ENCODE measurements around the gene ATP8A1. TPM values are rescaled to one million over a fixed set of nuclear protein-coding genes. Genes with fewer than 3 reads are reported as not detected.

Gene ATP8A1
- total RNA-seq, 2 donors from 2014 or later, result 12.5 to 25.8 TPM

DNA sequence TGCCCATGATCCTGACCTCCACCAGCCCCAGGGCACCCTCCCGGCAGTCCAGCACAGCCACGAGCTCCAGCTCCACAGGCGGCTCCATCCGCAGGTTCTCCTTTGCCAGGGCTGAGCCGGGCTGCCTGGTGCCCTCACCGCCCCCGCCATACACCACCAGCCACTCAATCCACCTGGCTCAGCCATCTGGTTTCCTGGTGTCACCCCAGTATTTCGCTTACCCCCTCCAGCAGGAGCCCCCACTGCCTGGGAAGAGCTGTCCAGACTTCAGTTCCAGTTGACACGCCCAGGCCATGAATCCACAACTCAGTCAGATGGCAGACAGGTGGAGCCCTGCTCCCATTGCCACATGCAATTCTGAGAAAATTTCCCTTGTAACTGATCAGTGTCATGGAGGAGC lies 255.7 kb downstream of the ATP8A1 start:
- no peaks in the 10 kb centered on the region for H3K9me3 ChIP-seq
- TF ChIP-seq, protein P1, sequence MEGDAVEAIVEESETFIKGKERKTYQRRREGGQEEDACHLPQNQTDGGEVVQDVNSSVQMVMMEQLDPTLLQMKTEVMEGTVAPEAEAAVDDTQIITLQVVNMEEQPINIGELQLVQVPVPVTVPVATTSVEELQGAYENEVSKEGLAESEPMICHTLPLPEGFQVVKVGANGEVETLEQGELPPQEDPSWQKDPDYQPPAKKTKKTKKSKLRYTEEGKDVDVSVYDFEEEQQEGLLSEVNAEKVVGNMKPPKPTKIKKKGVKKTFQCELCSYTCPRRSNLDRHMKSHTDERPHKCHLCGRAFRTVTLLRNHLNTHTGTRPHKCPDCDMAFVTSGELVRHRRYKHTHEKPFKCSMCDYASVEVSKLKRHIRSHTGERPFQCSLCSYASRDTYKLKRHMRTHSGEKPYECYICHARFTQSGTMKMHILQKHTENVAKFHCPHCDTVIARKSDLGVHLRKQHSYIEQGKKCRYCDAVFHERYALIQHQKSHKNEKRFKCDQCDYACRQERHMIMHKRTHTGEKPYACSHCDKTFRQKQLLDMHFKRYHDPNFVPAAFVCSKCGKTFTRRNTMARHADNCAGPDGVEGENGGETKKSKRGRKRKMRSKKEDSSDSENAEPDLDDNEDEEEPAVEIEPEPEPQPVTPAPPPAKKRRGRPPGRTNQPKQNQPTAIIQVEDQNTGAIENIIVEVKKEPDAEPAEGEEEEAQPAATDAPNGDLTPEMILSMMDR (IDR thresholded peaks at IDR 0.05), result no peak
- H3K36me3 ChIP-seq, result no peaks in the 10 kb centered on the region
- DNase-seq (ENCODE audit: low spot score), result no peak
- H3K4me3 ChIP-seq, result no peak overlapping the region
- no peak overlapping the region for H3K27ac ChIP-seq
- peaks cover 4 to 6% of the 10 kb centered on the region in 2 donors for H3K27me3 ChIP-seq
- peaks cover 0 to 32% of the 10 kb centered on the region in 2 donors for H3K4me1 ChIP-seq

DNA sequence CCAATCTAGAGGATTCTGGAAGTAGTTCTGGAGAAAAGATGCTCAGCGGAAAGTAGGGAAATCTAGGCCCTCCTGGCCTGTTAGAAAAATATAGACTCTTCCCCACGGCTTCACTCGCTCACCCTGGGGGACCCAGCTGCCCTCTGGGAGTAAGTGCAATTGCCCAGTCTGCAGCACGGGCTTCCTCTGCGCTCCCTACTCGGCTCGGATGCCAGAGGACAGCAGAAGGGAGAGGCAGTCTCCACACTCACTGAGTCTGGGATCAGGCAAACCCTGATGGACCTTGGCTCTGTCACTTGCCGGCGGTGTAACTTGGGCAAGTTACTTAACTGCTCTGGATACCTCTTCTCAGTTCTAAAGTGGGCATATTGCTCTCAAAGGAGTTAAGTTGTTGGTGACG lies 257.5 kb downstream of the ATP8A1 start:
- Histone ChIP-seq H3K27me3 (peaks cover 4 to 6% of the 10 kb centered on the region in 2 donors), H3K36me3 (no peaks in the 10 kb centered on the region), H3K4me3 (peak overlapping the region; percentile 47 to 58), H3K27ac (peak overlapping the region in 1 of 2 donors; percentile 45), H3K4me1 (peaks cover 0 to 32% of the 10 kb centered on the region in 2 donors), H3K9me3 (no peaks in the 10 kb centered on the region)
- TF ChIP-seq, protein P1 (IDR thresholded peaks at IDR 0.05), result no peak
- DNase-seq (ENCODE audit: low spot score), result no peak

DNA sequence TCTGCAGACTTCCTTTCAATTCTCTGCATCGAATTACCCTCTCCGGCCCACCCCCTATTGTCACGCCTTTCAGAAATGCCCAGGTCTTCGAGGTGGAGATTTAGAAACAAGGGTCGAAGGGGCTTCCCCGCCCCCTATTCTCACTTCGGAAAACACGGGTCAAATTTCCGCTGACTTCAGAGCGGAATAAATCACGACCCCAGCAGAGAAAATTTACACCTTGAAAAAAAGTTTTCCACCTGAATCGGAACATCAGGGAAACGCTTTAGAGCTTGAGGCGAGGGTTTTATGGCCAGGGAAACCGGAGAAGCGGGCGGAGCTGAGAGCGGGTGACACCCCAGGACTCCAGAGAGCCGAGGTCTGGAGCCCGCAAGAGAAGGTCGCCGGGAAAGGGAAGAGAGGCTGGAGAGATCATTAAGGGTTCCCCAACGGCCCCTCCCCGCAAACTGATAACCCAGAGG lies 258.0 kb downstream of the ATP8A1 start:
- TF ChIP-seq, protein P1 (IDR thresholded peaks at IDR 0.05), result no peak
- H3K9me3 ChIP-seq, result no peaks in the 10 kb centered on the region
- no peak for DNase-seq (ENCODE audit: low spot score)
- peaks cover 0 to 32% of the 10 kb centered on the region in 2 donors for H3K4me1 ChIP-seq
- no peaks in the 10 kb centered on the region for H3K36me3 ChIP-seq
- H3K27me3 ChIP-seq, result peaks cover 4 to 6% of the 10 kb centered on the region in 2 donors
- peak overlapping the region; percentile 47 to 58 for H3K4me3 ChIP-seq
- H3K27ac ChIP-seq, result peak overlapping the region; percentile 45 to 49

DNA sequence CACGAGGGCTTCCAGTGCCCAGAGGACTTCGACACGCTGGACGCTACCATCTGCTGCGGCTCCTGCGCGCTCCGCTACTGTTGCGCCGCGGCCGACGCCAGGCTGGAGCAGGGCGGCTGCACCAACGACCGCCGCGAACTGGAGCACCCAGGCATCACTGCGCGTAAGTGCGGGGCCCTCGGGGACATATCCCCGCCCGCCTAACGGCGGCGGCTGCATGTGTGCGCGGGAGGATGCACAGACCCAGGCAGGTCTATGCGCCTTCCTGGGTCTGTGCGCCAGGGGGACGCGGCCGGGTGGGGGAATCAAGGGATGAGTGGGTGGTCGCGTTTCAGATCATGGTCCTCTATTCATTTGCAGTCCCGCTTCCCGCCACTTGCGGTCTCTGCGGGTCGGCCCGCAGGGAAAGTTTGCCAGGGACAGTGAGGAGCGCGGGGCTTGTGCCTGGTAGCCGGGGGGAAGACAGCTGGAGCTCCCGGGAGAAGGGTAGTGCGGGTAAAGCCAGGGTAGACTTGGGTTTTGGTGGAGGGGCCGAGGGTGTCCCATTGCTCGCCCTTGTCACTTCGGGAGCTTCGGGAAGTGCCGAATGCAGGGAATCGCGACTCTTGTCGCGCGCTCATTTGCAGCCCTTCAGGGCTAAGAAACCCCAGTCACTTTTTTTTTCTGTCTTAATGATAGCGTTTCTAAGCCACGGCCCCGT lies 258.6 kb downstream of the ATP8A1 start:
- Histone ChIP-seq H3K4me1 (peaks cover 0 to 32% of the 10 kb centered on the region in 2 donors), H3K36me3 (no peaks in the 10 kb centered on the region), H3K9me3 (no peaks in the 10 kb centered on the region), H3K27me3 (peaks cover 4 to 6% of the 10 kb centered on the region in 2 donors), H3K4me3 (peak overlapping the region; percentile 47 to 58), H3K27ac (peak overlapping the region; percentile 45 to 49)
- TF ChIP-seq, protein P1 (IDR thresholded peaks at IDR 0.05), result no peak
- no peak for DNase-seq (ENCODE audit: low spot score)

DNA sequence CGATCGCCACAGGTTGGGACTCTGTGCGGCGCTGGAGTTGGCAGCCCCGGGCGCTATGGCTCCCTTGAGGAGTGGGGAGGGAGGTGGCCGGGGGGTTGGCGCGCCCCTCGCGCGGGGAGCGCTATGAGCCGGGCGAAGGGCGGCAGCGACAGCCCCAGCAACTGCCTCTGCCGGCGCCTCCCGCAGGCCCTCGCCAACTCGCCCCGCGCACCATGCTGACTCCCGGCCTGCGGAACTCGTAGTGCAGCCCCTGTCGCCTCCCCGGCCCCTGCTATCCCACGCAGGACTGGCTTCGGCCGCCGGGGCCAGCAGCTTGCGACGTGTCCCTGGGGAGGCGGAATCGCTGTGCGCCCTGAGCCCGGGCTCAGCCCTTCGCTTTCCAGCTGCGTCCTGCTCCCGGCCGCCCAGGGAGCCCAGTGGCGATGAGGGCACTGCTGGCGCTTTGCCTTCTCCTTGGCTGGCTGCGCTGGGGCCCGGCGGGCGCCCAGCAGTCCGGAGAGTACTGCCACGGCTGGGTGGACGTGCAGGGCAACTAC lies 259.2 kb downstream of the ATP8A1 start:
- H3K4me3 ChIP-seq, result peak overlapping the region; percentile 47 to 58
- no peaks in the 10 kb centered on the region for H3K9me3 ChIP-seq
- no peak for DNase-seq (ENCODE audit: low spot score)
- no peaks in the 10 kb centered on the region for H3K36me3 ChIP-seq
- H3K27me3 ChIP-seq, result peaks cover 4 to 6% of the 10 kb centered on the region in 2 donors
- peaks cover 0 to 32% of the 10 kb centered on the region in 2 donors for H3K4me1 ChIP-seq
- H3K27ac ChIP-seq, result peak overlapping the region; percentile 45 to 49
- TF ChIP-seq, protein P1 (IDR thresholded peaks at IDR 0.05), result no peak

Measured in right atrium auricular region (tissue), 2 donors.